Endometrial microvascular endothelial cells (primary cell): Measurements from ENCODE around the gene RHOV. TPM values are rescaled to one million over a fixed set of nuclear protein-coding genes. Genes with fewer than 3 reads are reported as not detected.
"Not testable (repeated sequence)": the region's sequence is repeated elsewhere in the genome, so short reads cannot be mapped to it uniquely, and the experiment has no call there.

ENCODE experiments used
- in situ Hi-C: cut with HindIII; loops from 2 replicates; pipeline ENCODE4 v1.10.0; 2017; ENCODE audit warnings: low sequenced_read_pairs, low pct_unique_long_range_greater_than_20kb; ENCODE audit errors: inconsistent ontology term
- total RNA-seq: library from RNA; depleted of rRNA; stranded (reverse); fragments of >200 nt; gene quantifications from one replicate; pipeline ENCODE4 v1.2.3, GENCODE V29; 2015; ENCODE audit errors: inconsistent ontology term

Gene RHOV
- total RNA-seq, 1 donor from 2014 or later: not detected

- in situ Hi-C loops: no loop called here
Measured at GRCh38 chr15:40886586-40886985, 12.6 kb upstream of the RHOV start.

- in situ Hi-C loops: no loop called here
Measured at GRCh38 chr15:40881351-40881750, 7.3 kb upstream of the RHOV start.

GRCh38 chr15:40879609-40880008, 5.6 kb upstream of the RHOV start:
- in situ Hi-C loops: no loop called here

GRCh38 chr15:40878785-40879184, 4.8 kb upstream of the RHOV start:
- in situ Hi-C loops: no loop called here

- in situ Hi-C loops: no loop called here
Measured at GRCh38 chr15:40877694-40878093, 3.7 kb upstream of the RHOV start.

GRCh38 chr15:40875991-40876730, 2.1 kb upstream of the RHOV start:
- in situ Hi-C loops: no loop called here

- in situ Hi-C loops: no loop called here
Measured at GRCh38 chr15:40872791-40873693, 992 bp downstream of the RHOV start.

- in situ Hi-C loops: no loop called here
Measured at GRCh38 chr15:40871749-40872617, 2.1 kb downstream of the RHOV start.

- in situ Hi-C loops: no loop called here
Measured at GRCh38 chr15:40870716-40871115, 3.3 kb downstream of the RHOV start.

GRCh38 chr15:40869686-40870085, 4.3 kb downstream of the RHOV start:
- in situ Hi-C loops: no loop called here

GRCh38 chr15:40867199-40867598, 6.8 kb downstream of the RHOV start:
- in situ Hi-C loops: no loop called here

GRCh38 chr15:40863660-40864270, 10.3 kb downstream of the RHOV start:
- in situ Hi-C loops: no loop called here

GRCh38 chr15:40861147-40861546, 12.9 kb downstream of the RHOV start:
- in situ Hi-C loops: not testable (repeated sequence)

- in situ Hi-C loops: no loop called here
Measured at GRCh38 chr15:40859206-40859851, 14.7 kb downstream of the RHOV start.

GRCh38 chr15:40858706-40859105, 15.3 kb downstream of the RHOV start:
- in situ Hi-C loops: no loop called here

- in situ Hi-C loops: no loop called here
Measured at GRCh38 chr15:40857601-40858341, 16.3 kb downstream of the RHOV start.

- in situ Hi-C loops: no loop called here
Measured at GRCh38 chr15:40856746-40857145, 17.3 kb downstream of the RHOV start.
